SK-N-DZ (cell line): Measurements from ENCODE around the gene VWA5B2. TPM values are rescaled to one million over a fixed set of nuclear protein-coding genes. Genes with fewer than 3 reads are reported as not detected.

Experiments
- DNase-seq: peaks from one replicate; pipeline ENCODE4 v3.0.0-alpha.2; 2015; ENCODE audit warnings: low spot score
- polyA plus RNA-seq, 2 experiments: library from polyadenylated mRNA; depleted of rRNA; stranded (reverse); fragments of >200 nt; gene quantifications; 2 replicates each; pipeline ENCODE4 v1.2.3, GENCODE V29; 2014

Gene VWA5B2
- polyA plus RNA-seq (2014; cell fraction: cytosol; rRNA removed), result 11.3 and 11.7 TPM in 2 replicates
- polyA plus RNA-seq (2014; cell fraction: nucleus; rRNA removed), result 60.4 and 113 TPM in 2 replicates

DNA sequence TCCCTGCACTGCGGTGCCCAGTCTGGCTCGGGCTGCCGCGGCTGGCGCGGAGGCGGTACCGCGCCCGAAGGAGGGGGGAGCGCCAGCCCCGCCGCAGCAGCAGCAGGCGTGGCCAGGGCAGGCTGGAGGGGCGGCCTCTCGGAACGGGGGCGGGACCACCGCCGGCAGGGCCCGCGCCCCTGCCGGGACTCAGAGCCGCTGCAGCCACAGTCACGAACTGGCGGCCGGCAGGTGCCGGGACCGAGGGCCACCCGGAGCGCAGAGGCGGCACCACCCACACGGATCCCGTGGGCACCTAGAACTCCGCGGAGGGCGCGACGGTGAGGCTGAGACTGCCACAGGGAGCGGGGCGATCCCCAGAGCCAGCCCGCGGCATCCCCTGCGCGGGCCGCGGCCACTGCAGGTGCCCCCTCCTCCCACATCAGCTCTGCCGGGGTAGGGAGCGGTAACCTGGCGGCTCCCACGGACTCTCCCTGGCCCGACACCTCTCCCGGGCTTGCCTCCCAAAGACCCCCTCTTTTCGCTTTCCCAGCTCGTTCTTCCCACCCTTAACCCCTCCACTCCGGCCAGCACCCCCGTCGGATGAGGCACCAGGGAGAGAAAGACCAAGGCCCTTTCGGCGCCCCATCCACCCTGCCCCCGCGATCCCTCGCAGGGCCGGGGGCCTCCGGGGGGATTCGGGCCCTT, at the start of gene VWA5B2:
Gene VWA5B2, plus strand, starts transcription at position 192 of the 687 bp plus-strand sequence. CDS start 944 bp downstream, outside the sequence.
- peak; percentile 85 for DNase-seq

DNA sequence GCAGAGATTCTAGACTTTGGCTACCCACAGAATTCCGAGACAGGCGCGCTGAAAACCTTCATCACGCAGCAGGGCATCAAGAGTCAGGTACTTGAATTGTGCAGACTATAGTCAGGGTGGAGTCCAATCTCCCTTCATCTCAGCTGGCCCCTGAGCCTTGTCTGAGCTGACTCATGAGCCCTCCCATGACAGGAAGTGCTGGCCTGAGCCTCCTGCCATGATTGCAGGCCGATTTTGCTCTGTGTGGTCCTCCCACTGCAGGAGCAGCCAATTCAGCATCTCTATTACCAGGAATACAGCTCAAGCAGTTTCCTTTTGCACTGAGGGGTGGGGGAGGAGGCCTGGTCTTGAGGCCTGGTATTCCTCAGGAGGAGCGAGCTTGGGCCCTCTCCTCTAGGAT, 49.2 kb upstream of the VWA5B2 start:
- no peak for DNase-seq

- no peak for DNase-seq
Observed at GRCh38 chr3:184181596-184181995, 47.8 kb upstream of the VWA5B2 start.

- no peak for DNase-seq
Observed at GRCh38 chr3:184183679-184184078, 45.7 kb upstream of the VWA5B2 start.

DNA sequence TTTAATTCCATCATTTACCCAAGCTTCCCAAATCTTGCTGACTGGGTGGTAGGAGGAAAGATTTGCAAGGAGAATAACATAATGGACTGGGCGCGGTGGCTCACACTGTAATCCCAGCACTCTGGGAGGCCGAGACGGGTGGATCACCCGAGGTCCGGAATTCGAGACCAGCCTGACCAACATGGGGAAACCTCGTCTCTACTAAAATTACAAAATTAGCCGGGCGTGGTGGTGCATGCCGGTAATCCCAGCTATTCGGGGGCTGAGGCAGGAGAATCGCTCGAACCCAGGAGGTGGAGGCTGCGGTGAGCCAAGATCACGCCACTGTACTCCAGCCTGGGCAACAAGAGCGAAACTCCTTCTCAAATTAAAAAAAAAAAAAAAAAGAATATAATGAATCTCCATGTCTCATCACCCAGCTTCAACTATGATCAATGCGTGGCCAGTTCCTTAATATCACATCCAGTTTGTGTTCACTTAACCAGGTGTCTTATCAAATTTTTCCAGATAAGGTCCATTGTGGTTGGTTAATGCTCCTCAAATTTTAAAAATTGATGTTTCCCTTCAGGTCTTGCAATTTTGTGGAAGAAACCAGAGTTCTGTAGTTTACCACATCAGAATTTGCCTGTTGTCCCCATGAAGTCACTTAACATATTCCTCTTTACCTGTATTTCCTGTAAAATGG, 44.7 kb upstream of the VWA5B2 start:
- no peak for DNase-seq

DNA sequence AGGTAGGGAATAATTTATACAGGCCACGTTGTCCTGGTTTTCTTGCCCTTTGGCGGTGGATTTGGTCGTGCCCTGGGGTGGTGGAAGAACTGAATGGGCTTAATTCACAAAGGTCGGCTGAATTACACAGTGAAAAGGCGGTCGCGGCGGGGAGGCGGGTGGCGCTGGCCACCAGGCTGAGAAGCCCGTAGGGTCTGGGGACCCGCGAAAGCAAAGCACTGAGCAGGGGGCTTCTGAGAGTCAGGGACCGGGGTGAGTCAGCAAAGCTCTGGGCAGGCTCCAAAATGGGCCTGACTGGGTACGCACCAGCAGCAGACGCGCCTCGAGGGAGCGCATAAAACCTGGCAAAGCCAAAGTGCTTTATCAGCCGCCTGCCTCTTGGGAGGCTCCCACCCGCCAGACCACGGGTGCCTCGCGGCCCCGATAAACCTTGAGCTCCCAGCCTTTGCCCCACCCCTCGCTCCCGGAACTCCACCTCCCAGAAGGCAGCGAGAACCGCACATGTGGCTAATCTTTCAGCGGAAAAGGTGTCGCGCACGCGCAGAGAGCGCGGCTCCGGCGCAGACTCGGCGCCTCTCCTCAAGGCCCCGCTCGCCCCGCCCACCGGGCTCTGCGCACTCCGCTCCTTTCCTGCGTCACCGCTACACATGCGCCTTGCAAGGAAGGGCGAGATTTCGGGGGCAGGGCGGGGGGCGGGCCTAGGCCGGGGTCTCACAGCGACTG, 43.8 kb upstream of the VWA5B2 start:
- DNase-seq, result peak; percentile 100

DNA sequence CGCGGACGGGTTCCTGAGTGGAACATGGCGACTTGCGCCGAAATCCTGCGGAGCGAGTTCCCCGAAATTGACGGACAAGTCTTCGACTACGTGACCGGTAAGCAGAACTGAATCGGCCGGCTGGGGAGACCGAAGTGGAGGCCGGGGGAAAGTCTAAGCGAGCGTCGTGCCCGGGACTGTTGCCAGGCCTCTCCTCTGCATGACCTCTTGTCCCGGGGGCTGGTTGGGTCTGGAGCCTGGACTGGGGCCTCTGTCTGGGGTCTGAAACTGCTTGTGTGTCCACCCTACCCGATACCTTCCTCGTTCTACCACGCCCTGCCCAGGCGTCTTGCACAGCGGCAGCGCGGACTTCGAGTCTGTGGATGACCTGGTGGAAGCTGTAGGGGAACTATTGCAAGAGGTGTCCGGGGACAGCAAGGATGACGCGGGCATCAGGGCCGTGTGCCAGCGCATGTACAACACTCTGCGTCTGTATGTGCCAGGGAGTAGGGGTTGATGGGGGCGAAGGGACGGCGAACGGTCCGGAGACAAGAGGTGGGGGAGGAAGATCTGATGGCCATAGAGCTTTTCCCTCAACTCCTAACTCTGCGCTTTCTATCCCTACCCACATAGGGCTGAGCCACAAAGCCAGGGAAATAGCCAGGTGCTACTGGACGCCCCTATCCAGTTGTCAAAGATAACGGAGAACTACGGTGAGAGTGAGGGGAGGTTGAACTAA, 43.0 kb upstream of the VWA5B2 start, which contains the start of gene ABCF3:
Gene ABCF3, plus strand, starts transcription at position 16 of the 718 bp plus-strand sequence. Its CDS starts 9 bp downstream, at position 25.
- no peak for DNase-seq

DNA sequence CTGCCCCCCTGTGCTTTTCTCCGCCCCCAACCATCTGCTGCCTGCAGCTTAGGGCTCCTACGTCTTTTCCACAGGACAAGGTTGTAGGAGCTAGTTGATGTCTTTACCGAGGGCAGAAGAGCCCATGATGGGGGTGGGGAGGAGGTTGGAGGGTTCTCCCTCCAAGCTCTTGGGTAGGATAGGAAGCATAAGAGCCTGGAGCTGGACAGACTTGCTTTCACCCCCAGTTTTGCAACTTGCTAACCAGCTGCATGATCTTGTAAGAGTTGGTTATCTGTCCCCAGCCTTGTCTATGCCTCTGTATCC, 42.5 kb upstream of the VWA5B2 start:
- DNase-seq, result no peak

GRCh38 chr3:184188080-184188479, 41.3 kb upstream of the VWA5B2 start:
- DNase-seq, result no peak

- no peak for DNase-seq
Observed at GRCh38 chr3:184189421-184189820, 40.0 kb upstream of the VWA5B2 start.

DNA sequence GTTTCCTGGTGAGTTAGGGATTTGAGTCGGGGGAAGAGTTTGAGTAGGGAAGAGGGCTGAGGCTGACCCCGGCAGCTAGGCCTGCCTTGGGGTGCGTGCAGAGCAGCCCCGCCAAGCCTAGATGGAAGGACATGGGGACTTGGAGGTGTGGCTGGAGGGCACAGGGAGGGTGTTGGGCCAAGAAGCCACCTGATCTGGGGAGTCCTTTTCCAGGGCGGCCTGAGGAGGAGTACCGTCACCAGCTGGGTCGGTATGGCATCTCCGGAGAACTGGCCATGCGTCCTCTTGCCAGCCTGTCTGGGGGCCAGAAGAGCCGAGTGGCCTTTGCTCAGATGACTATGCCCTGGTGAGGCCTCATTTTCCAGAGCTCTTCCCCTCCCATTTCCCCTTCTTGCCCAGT, 36.5 kb upstream of the VWA5B2 start:
- no peak for DNase-seq

DNA sequence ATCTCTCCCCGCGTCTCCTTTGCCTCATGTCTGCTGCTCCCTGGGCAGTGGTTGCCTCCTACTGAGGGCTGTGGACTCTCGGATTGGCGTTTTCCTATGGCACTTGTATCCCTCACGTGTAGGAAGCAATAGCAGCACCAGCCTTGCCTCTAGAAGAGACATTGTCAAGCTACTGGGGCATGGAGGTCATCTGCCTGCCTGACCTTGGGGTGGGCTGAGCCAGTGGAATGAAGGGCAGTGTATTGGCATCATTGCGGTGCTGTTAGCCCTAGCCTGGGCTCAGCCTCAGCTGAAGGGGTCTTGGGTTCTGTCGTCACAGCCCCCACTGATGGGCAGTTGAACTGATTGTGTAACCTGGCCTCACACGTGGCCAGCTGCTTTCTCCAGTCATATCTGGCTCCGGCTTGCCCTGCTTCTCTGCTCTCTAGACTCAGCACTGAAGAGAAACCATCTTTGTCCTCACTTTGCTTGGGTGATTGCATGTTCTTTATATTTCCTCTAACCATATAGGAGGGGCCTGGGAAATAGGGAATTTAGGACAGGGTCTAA, 35.3 kb upstream of the VWA5B2 start:
- DNase-seq, result no peak

DNA sequence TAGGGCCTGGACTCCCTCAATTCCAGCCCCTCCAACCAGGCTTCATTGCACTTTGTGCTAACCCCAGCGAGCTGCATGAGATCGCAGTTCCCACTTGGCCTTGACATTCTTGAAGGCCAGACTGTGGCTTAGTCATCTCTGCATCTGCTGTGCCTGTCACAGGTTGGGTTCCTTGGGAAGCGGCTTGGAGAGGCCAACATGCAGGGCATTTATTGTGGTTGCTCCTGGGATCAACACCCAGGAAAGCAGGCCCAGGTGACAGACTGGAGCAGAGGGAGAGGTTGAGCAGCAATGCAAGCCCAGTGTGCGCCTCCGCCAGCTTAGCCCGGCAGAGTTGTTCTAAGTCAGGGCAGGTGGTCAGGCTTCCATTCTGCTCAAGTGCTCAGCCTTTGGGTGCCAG, 32.8 kb upstream of the VWA5B2 start:
- no peak for DNase-seq

DNA sequence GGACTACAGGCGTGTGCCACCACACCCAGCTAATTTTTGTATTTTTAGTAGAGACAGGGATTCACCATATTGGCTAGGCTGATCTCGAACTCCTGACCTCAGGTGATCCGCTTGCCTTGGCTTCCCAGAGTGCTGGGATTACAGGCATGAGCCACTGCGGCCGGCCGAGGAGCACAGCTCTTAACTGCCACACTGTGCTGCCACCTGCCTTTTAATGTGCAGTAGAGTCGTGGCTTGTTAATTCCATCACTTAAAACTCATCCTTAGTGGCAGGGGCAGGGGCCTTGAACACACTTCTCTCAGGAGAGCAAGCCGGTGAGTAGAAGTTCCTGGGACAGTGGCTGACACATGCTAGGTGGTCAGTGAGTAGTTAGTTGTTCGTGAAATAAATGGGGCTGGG, 30.9 kb upstream of the VWA5B2 start:
- no peak for DNase-seq

DNA sequence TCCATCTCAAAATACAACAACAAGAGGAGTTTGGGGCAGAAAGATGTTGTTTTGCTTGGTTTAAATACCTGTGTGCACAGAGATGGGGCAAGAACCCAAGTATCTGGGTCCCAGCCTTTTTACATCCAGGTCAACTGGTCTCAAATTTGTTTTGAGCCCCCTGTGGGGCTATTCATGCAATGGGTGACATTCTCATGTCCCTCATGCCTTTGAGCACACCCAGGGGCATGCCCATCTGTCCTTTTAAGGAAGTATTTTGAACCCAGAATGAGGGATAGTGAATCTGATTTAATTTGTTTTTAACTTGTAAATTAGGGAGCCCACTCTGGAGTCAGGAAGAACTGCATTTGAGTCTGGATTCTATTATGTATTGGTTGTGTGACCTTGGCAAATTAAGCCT, 28.6 kb upstream of the VWA5B2 start:
- peak; percentile 45 for DNase-seq

- no peak for DNase-seq
Observed at GRCh38 chr3:184203526-184203925, 25.9 kb upstream of the VWA5B2 start.

- DNase-seq, result no peak
Observed at GRCh38 chr3:184209146-184209923, 20.1 kb upstream of the VWA5B2 start.

- DNase-seq, result peak; percentile 99
Observed at GRCh38 chr3:184211297-184211696, 18.1 kb upstream of the VWA5B2 start.

GRCh38 chr3:184211718-184212117, 17.7 kb upstream of the VWA5B2 start:
- DNase-seq, result peak; percentile 91

- no peak for DNase-seq
Observed at GRCh38 chr3:184218814-184219213, 10.6 kb upstream of the VWA5B2 start.

DNA sequence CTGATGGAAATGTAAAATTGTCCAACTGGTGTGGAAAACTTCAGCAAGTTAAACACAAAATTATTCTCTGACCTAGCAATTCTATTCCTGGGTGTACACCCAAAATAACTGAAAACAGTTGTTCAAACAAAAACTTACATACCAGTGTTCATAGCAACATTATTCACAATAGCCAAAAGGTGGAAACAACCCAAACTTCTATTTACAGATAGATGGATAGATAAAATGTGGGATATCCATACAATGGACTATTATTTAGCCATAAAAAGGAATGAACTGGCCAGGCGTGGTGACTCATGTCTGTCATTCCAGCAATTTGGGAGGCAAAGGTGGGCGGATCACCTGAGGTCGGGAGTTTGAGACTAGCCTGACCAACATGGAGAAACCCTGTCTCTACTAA, 6.9 kb upstream of the VWA5B2 start:
- DNase-seq, result no peak
